Vagina (tissue), 2 donors: ENCODE data around the gene RNF113B. TPM values are rescaled to one million over a fixed set of nuclear protein-coding genes. Genes with fewer than 3 reads are reported as not detected.

Source experiments
- DNase-seq, 2 donors: peaks; one replicate each; pipeline ENCODE4 v3.0.0-alpha.2; 2017; ENCODE audit errors: extremely low spot score in 2 of 2
- H3K27ac ChIP-seq: fragments of 200-600 bp; sonication (generic); one replicate; pipeline ENCODE4 v1.5.1; 2019
- H3K27me3 ChIP-seq: fragments of 200-600 bp; sonication (generic); one replicate; pipeline ENCODE4 v1.5.1; 2019
- H3K36me3 ChIP-seq, 2 donors: fragments of 200-600 bp; sonication (generic); one replicate each; pipeline ENCODE4 v1.5.1; 2017 to 2019
- H3K4me1 ChIP-seq: fragments of 200-600 bp; sonication (generic); one replicate; pipeline ENCODE4 v1.5.1; 2019
- H3K4me3 ChIP-seq, 2 donors: fragments of 200-600 bp; sonication (generic); 1 replicate in 1 of 2; 2 replicates in 1 of 2; pipeline ENCODE4 v1.5.1; 2016 to 2019
- H3K9me3 ChIP-seq: fragments of 200-600 bp; sonication (generic); one replicate; pipeline ENCODE4 v1.5.1; 2019
- CTCF ChIP-seq, 3 experiments: fragments of 450-650 bp in 2 of 3; fragments of 200-600 bp in 1 of 3; sonication (generic) in 1 of 3; IDR thresholded peaks; one replicate each; pipeline ENCODE4 v1.5.1; 2017 to 2019; ENCODE audit warnings: antibody characterized with exemption in 3 of 3, mild to moderate bottlenecking in 2 of 3, moderate library complexity in 2 of 3
- POLR2A ChIP-seq, 2 donors: fragments of 450-650 bp; IDR thresholded peaks; one replicate each; pipeline ENCODE4 v1.6.1; 2017; ENCODE audit warnings: antibody characterized with exemption in 2 of 2, mild to moderate bottlenecking in 2 of 2, moderate library complexity in 2 of 2
- POLR2AphosphoS5 ChIP-seq, 2 donors: sonication (generic); formaldehyde crosslinking; IDR thresholded peaks; one replicate each; pipeline ENCODE4 v1.9.0; 2017; ENCODE audit warnings: antibody characterized with exemption in 2 of 2, mild to moderate bottlenecking in 2 of 2, low read depth in 1 of 2; ENCODE audit not compliant: insufficient read depth in 1 of 2
- intact Hi-C: fragments of 100-400 bp; cut with DNase I; formaldehyde crosslinking; loops from one replicate; pipeline ENCODE4 v1.15.1; 2023
- total RNA-seq: library from RNA; depleted of rRNA; stranded (reverse); fragments of >200 nt; gene quantifications from one replicate; pipeline ENCODE4 v1.2.3, GENCODE V29; 2016

The RNF113B gene
- total RNA-seq, 1 donor from 2014 or later, result not detected

DNA sequence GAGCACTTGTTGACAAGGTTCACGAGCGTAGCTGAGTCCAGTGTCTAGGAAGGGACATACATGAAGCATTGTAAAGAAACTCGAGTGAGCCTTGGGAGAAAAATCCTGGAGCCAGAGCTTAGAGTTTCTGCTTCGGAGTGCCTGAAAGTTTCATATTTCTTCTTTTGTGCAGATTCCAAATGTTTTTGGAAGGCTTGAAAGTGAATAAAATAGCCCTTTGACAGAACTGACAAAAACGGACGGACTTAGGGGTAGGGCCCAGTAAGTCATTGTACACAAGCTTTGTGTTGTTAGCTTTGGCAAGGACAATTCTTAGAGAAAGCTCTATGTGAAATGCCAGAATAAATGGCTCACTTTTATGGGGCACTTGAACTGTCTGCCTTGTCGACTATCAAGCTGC is 2.8 kb downstream of the RNF113B start:
- no peaks in the 10 kb centered on the region for H3K9me3 ChIP-seq
- TF ChIP-seq POLR2AphosphoS5 (IDR thresholded peaks at IDR 0.05; ENCODE audit: insufficient read depth in 1 of 2, low read depth in 1 of 2) (no peak), CTCF (IDR thresholded peaks at IDR 0.05) (no peak), POLR2A (IDR thresholded peaks at IDR 0.05) (no peak)
- no peak overlapping the region for H3K4me3 ChIP-seq
- peaks cover 43% of the 10 kb centered on the region for H3K4me1 ChIP-seq
- H3K36me3 ChIP-seq, result no peaks in the 10 kb centered on the region
- no peaks in the 10 kb centered on the region for H3K27me3 ChIP-seq
- no peak for DNase-seq
- peak overlapping the region; percentile 67 for H3K27ac ChIP-seq
- intact Hi-C loops, result no loop called here

DNA sequence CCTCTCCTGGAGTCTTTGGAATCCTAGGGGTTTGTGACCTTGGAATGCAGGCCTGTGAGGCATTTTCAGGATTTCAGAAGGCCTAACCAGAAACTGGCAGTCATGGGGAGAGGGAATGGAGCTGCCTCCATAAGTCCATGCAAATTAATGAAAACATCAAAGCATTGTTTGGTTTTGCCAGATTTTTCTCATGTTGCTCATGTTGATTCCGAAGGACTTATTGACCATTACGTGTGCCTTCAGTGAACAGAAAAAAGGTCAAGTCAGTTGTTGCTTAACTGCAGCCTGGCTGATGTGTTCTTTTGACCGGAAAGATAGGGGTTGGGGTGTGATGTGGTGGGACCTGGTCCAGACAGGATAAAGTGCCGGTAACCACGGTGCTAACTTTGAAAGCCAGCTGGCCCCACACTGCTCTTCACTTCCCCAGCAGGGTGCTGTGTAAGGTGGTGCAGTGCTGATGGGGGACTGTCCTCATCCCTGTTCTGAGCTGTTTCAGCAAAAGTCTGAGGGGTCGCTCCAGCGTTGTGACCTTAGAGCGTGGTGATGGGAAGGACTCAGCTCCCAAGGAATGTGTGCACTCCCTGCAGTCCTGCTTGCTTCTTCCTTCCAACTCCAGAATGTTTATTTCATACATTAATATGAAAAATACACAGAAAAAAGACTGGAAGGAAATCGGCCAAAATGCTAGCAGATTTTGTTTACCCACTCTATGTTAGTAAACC is 3.5 kb downstream of the RNF113B start:
- H3K4me3 ChIP-seq, result no peak overlapping the region
- H3K27me3 ChIP-seq, result no peaks in the 10 kb centered on the region
- no peaks in the 10 kb centered on the region for H3K36me3 ChIP-seq
- H3K27ac ChIP-seq, result peak overlapping the region; percentile 67
- no peaks in the 10 kb centered on the region for H3K9me3 ChIP-seq
- no peak for TF ChIP-seq POLR2AphosphoS5 (IDR thresholded peaks at IDR 0.05; ENCODE audit: insufficient read depth in 1 of 2, low read depth in 1 of 2)
- no peak for TF ChIP-seq CTCF (IDR thresholded peaks at IDR 0.05)
- TF ChIP-seq POLR2A (IDR thresholded peaks at IDR 0.05), result no peak
- peaks cover 43% of the 10 kb centered on the region for H3K4me1 ChIP-seq
- peak in 1 of 2 donors; percentile 88 for DNase-seq
- intact Hi-C loops, result no loop called here

- Histone ChIP-seq H3K4me1 (peaks cover 43% of the 10 kb centered on the region), H3K9me3 (no peaks in the 10 kb centered on the region), H3K36me3 (no peaks in the 10 kb centered on the region), H3K27ac (peak overlapping the region; percentile 67), H3K27me3 (no peaks in the 10 kb centered on the region), H3K4me3 (no peak overlapping the region)
- intact Hi-C loops, result no loop called here
- no peak for DNase-seq
- no peak for TF ChIP-seq POLR2AphosphoS5 (IDR thresholded peaks at IDR 0.05; ENCODE audit: insufficient read depth in 1 of 2, low read depth in 1 of 2)
- TF ChIP-seq POLR2A (IDR thresholded peaks at IDR 0.05), result no peak
- no peak for TF ChIP-seq CTCF (IDR thresholded peaks at IDR 0.05)
These were observed 4.3 kb downstream of the RNF113B start for GRCh38 chr13:98172590-98173422.

DNA sequence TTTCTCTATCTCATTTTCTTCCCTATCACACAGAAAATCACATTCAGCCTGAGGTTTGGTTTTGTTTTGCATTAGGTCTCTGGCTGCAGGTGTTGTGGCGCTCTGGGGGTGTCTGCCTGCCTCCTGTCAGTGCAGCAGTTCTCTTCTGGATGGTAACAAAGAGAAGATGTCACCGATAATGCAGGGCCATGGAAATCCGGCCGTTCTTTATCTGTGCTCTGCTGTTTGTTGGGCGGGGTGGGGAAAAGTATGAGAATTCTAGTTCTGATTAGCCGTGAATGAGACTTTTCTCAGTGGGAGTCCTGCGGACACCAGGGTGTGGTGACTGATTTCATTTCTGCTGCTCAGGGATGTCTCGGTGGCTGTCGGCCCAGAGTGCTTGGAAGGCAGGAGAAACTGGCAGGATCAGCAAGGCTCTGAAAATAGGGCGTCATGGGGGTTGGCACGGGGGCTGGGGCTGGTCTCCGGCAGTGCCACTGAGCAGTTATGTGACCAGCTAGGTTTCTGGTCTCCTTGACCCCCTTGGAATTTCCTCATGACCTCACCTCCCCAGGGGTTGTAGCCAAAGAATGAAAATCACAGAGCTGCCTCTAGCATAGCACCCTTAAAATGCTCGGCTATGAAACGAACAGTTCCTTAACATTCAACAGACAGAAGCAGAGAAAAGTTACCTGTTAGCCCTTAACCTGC is 5.0 kb downstream of the RNF113B start:
- no peaks in the 10 kb centered on the region for H3K36me3 ChIP-seq
- H3K27me3 ChIP-seq, result no peaks in the 10 kb centered on the region
- H3K27ac ChIP-seq, result peak overlapping the region; percentile 67
- intact Hi-C loops, result no loop called here
- no peaks in the 10 kb centered on the region for H3K9me3 ChIP-seq
- TF ChIP-seq POLR2AphosphoS5 (IDR thresholded peaks at IDR 0.05; ENCODE audit: insufficient read depth in 1 of 2, low read depth in 1 of 2), result no peak
- TF ChIP-seq CTCF (IDR thresholded peaks at IDR 0.05), result no peak
- no peak for TF ChIP-seq POLR2A (IDR thresholded peaks at IDR 0.05)
- H3K4me3 ChIP-seq, result no peak overlapping the region
- H3K4me1 ChIP-seq, result peaks cover 43% of the 10 kb centered on the region
- DNase-seq, result no peak
